HK-2 (cell line): Measurements from ENCODE around the gene TARDBP.
"Not testable (repeated sequence)": the region's sequence is repeated elsewhere in the genome, so short reads cannot be mapped to it uniquely, and the experiment has no call there.

Experiments
- DNase-seq: peaks from one replicate; pipeline ENCODE4 v3.0.0-alpha.2; 2018; ENCODE audit not compliant: unreplicated experiment

TARDBP gene

GRCh38 chr1:11059968-11060830, 47.7 kb downstream of the TARDBP start, which contains the start of gene SRM:
TSS of gene SRM (minus strand) at chr1:11060018. CDS start at chr1:11059943, 75 bp downstream.
- DNase-seq: peak; percentile 89

GRCh38 chr1:11061652-11062365, 49.4 kb downstream of the TARDBP start:
- DNase-seq: no peak

DNA sequence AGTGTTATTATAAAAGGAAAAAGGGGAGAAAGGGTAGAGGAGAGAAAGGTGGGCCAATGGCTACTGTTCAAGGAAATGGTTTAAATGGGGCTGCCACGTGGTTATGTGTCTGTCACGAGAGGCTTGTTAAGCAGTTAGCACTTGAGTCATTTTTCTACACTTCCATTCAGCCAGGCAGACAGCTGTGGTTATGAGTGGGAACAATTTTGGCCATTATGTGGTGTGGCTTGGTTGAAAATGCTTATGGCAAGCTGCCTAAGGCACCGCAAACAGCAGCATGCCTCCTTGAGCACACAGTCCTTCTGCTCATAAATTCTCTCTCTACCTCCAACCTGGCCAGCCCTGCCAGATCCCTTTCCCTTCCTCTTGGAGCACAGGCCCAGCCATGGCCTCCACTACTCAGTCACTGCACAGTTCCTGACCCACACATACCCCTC, 50.5 kb downstream of the TARDBP start:
- DNase-seq: peak; percentile 39

- DNase-seq: not testable (repeated sequence)
Observed at GRCh38 chr1:11063937-11064537, 51.6 kb downstream of the TARDBP start.

GRCh38 chr1:11064942-11065341, 52.5 kb downstream of the TARDBP start:
- DNase-seq: no peak

GRCh38 chr1:11065796-11066195, 53.3 kb downstream of the TARDBP start:
- no peak for DNase-seq

DNA sequence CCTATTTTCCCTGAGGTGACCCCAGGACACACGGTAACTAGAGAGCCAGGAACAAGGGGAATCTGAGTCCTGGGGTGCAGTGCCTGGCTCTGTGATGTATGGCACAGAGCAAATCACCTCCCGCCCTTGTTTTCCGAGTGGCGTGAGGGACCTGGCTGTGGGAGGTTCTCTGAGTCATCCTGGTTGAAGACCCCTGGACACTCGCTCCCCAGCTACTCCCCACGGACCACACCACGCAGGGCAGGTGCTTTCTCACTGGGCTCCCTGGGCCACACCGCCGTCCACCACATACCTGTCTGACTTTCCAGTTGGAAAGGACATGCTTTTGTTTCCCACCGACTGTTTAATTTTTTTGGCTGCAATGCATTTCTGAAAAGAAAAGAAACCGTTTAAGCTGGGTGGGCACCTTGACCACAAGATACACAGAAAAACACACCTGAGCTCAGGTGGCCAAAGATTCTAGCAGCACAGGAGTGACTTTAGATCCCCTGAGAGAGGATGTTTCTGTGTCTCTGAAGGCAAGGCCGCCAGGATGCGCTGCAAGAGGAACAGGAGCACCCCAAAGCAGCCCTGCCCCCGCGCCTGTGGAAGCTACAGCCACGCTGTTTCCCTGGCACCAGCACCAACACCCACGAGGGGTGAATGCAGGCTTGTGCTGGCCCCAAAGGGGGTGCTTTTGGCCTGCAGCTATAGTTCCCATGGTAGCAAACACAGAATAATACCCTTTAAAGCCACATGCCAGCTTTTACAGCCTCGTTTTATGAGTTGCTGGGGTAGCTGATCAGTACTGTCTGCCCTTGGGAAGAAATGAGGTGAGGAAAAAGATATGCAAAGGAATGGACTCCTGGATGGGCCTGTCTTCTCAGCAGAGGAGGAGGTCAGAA, 55.5 kb downstream of the TARDBP start:
- DNase-seq: no peak

GRCh38 chr1:11068600-11069473, 56.4 kb downstream of the TARDBP start:
- no peak for DNase-seq

DNA sequence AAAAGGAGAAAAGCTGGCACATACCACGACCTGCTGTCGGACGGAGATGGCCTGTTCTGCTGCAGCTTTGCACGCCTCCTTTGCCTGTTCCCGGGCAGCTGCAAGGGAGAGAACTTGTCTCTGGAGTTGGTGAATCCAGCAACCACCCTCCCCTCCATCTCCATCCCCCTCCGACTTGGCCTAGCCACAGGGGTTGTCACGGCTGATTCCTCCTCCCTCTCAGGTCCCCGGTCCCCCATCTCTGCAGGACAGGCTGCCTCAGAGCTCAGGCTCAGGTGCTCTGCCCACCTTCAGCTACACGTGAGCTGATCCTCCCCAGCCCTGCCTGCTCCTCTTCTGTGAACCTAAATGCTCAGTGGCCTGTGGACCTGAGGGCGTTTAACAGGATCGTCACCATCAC, 58.4 kb downstream of the TARDBP start:
- DNase-seq: no peak

- DNase-seq: no peak
Observed at GRCh38 chr1:11071463-11072215, 59.2 kb downstream of the TARDBP start.

DNA sequence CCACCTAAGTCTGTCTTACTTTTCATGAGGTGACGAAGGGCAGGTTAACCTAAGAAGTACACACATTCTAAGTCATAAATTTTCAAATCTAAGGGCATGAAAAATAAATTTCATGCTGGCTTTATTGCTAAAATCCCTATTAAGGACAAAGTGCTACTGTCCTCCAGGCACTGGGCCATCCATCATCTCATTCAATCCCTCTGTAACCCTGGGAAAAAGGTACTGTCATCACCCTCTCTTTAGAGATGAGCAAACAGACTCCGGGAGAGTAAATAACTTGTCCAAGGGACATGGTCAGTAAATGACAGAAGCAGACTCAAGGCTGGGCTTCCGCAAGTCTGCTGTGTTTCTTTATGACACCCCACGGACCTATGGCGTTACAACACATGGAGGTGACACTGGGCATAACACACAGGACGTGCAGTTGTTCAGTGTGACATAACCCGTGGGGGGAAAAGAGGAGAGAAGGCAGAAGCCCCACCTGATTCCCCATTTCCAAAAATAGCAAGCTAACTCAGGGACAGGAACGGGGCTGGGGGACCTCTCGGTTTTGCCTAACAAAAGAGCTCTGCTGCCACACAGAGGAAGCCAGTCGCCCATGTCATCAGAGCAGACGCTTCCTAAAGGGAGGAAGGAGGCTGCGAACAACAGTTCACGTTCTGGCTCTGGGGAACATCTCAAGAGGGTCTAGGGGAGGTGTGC, 59.9 kb downstream of the TARDBP start:
- DNase-seq: no peak

GRCh38 chr1:11073398-11073797, 60.9 kb downstream of the TARDBP start:
- not testable (repeated sequence) for DNase-seq
